GM21723 (cell line): ENCODE results near the gene SAP25.
"Not testable (repeated sequence)": the region's sequence is repeated elsewhere in the genome, so short reads cannot be mapped to it uniquely, and the experiment has no call there.

Experiments
- ATAC-seq: cut with Tn5 transposase; IDR thresholded peaks from one replicate; pipeline ENCODE4 v1.9.1; 2021; ENCODE audit warnings: mild to moderate bottlenecking, moderate library complexity; ENCODE audit not compliant: unreplicated experiment

Gene SAP25

DNA sequence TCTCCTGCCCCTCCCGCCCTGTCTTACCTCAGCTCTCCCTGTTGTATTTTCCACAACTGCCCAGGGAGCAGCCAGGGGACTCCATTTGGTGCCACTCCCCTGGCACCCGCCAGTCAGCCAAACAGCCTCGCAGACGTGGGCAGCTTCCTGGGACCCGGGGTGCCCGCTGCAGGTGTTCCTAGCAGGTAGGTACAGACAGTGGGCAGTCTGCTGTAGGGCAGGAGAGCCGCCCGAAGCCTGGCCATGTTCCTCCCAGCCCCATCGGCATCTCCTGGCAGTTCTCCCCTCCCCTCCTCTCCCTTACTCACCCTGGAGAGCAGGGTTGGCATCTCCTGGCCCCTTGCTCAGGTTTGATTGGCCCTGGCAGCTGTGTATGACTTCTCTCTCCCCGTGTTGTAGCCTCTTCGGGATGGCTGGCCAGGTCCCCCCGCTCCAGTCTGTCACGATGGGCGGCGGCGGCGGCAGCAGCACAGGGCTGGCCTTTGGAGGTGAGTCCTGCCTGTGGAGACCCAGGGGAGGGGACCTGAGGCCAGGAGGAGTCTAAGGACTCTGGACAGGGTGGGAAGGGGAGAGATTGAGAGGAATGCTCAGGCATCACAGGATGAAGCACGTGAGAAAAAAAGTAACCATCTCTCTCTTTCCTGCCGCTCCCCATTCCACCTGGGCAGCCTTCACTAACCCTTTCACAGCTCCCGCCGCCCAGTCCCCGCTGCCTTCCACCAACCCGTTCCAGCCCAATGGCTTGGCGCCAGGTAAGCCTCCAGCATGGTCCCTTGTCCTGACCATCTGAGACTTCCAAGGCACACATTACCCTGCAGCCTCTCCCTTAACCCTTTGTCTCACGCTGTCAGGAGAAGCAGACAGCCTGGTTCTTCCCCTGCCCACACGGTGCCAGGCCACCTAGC, 11.3 kb downstream of the SAP25 start:
- no peak for ATAC-seq

DNA sequence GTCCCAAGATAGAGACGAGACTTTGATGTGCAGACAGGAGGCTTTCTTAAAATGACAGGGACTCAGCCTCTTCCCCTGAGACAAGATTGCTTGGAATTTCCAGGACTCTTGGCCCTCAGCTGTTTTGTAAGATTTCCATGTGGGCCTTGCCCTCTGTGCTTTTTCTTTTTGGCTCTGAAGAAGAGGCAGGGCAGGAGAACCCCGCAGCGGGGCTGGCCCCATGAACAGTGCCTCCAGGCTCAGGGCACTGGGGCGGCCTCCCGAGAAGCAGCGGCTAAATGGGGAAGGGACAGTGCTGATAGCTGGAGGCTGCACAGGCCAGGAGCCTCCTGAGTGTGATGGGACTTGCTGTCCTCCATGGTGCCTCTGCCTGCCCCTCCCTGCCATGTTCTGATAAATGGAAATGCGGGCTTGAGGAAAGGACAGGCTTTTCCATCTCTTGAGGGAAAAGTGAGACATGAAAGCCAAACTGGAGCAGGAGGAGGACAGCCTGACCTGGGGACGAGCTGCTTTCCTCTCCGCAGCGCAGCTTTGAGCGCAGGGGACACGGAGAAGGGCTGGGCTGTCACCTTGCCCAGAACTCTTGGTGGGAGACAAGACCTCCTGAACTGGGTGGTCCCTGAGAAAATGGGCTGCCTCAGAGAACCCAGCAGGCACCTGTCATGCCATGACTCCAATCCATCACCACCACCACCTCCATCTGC, 12.1 kb downstream of the SAP25 start:
- no peak for ATAC-seq

DNA sequence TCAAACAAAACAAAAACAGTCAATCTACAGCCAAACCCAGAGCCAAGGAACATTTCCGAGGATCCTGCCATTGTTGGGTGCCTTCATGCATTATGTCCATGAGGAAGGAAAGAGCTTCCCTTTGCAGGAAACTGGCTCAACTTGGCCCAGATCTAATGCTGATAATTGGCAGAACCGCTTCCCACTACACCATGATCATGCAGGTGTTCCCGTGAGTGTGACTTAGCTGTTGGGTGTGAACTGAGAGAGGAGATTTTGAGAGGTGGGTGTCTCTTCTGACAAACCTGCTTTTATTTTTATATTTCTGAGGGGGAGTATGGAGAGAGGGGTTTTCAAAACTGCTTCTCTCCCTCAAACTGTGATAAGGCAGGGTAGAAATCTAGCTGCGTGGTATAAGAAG, 14.6 kb downstream of the SAP25 start:
- ATAC-seq, result no peak

DNA sequence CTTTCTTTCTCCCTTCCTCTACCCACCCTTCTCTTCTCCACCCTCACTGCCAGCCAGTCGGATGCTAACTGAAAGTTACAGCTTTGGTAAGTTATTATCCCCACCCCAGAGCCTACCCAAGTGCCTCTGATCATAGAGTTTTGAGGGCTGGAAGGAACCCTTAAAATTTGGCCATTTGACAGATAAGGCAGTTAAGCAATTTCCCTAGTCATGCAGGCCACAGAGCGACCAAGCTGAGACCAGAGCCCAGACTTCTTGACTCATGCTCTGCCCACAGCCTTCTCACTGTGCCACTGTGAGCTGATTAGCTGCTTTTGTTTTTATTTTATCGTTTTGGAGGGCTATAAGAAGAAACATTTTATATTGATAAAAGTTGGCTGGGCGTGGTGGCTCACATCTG, 17.2 kb downstream of the SAP25 start:
- ATAC-seq, result no peak

DNA sequence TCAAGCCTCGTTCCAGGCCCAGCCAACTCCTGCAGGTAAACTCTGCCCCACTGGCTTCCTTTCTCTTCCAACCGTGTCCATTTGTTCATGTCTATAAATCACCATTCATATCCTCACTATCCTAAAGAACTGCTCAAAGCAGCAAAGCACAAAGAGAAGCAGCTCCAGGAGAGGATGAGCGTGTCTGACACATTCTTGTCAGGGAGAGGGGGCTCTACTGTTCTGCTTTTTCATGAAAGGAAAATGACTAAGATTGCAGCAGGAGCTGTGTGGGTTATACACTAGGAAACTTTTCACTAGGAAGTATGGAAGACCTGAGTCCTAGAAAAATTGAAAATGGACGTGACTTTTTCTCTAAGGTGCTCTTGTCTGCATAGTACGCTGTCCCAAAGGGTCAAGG, 18.0 kb downstream of the SAP25 start:
- no peak for ATAC-seq

DNA sequence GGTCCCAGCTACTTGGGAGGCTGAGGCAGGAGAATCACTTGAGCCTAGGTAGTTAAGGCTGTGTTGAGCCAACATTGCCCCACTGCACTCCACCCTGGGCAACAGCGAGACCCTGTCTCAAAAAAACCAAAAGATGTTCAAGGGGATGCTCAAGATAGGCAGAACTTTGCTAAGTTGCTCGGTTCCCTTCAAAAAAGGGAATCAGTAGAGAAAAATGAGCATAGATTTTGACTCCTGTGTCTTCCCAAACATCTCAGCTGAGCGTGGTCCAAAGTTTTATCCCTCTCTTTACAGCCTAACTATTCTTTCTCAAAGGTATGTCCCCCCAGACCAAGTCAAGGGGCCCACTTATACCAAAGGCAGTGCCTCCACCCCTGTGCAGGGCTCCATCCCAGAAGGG, 20.7 kb downstream of the SAP25 start:
- ATAC-seq, result no peak

DNA sequence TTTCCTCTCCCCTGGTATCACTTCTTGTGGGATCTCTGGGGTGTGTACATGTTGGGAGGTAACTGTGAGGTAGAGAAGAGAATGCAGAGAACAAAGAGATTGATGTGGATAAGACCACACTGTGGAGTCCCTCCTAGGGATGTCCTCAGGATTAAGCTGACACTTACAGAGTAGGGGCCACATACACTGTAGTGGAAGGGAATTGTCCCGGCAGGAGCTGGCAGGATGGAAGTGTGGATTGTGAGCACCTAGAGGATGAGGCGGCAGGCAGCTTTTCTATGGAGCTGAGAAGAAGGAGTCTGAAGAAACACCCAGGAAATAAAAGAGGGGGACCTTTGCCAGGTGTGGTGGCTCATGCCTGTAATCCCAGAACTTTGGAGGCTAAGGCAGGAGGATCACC, 21.2 kb downstream of the SAP25 start:
- ATAC-seq, result no peak

DNA sequence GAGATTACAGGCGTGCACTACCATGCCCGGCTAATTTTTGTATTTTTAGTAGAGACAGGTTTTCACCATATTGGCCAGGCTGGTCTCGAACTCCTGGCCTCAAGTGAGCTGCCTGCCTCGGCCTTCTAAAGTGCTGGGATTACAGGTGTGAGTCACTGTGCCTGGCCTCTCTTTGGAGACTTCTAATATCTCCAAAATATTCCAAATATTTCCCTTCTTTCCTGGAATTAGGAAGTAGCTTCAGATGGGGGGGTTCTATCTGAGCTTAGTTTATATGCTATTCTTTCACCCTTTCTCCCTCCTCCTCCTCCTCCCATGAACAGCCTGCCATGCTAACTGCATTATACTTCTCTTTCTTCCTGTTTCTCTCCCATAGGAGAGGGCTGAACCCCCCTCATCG, 25.3 kb downstream of the SAP25 start:
- ATAC-seq, result not testable (repeated sequence)

DNA sequence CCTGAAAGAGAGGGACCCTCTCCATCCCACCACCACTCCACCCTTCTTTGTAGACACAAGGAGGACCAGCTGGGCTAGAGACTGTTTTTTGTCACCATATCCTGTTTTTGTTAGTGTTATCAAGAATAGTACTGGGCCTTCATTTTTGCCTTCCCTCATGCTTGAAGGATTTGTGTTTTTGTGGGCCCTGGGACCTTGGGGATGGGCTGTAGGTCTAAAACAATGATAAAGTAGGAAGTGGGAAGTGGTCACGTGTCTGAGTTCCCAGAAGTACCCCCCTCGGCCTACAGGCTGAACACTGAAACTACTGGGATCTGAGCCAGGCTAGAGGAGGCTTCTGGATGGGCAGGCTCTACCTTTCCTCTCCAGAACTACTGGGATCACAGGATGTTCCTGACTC, 25.8 kb downstream of the SAP25 start:
- no peak for ATAC-seq

DNA sequence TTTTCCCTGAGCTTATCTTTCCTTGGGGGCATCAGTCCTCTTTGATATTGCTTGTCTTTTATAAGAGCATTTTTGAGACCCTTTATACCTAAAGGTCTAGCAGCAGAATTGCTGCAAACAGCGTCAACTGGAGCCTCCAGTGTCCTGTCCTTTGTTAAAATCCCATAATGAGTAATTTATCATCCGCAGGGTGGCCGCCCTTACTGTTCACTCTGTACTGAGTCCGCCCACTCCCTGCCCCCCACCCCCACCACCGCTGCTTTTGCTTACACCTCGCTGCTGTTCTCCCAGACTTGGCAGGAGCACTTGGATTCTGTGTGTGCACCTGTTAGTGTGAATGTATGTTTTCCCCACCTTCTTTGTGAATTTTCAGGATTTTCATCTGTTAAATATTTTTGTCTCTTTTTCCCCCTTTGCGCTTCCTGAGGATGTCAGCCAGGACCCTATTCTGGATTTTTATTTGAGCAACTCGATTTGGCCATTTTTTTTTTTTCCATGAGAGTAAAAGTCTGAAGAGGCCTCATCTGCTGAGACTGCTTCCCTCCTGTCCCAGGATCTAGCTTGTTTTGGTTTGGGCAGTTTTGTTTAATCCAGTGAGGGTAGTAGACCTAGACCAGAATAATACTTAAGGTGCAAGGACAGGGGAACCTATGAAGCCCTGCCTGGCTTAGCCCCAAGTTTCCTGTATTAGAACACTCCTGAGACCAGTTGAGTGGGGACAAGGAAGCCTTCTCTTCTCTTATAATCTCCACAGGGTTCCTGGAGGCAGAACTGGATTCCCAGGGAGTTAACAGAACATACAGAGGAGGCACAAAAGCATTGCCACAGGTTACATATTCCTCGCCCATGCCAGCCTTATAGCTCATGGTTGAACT, 26.5 kb downstream of the SAP25 start:
- ATAC-seq, result no peak

DNA sequence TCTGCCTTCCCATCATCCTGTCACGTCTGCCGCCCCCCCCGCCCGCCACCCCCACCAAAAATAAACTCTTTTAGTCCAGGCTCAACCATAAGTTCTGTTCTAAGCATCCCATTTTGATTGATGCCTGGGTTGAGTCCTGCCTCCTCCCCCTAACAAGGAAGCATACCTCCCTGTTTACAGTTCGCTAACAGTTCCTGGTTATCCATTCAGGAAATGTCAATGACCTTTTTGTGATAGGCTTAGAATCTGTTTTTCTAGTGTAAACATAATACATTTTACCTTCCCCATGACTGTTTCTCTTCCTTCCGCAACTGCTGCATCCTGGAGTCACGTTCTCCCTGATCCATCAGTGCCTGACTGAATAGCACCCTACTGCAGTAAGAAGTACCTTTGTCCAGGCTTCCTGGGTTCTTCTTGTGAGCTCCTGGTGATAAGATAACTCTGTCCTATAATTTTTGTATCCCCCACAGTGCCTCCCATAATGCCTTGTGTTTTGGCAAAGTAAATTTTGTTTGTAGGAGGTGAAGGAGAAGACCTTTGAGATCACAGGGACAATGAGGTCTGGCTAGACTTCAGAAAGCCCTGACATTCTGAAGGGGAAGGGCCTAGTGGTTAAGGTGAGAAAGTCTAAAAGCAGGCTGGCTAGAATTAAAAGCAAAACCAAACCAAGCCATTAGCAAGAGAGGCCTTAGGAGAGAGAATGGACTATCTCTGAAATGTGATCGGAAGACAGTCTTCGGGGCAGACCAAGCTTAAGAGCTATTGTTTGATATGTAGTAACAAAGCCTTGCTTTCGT, 27.4 kb downstream of the SAP25 start:
- no peak for ATAC-seq

DNA sequence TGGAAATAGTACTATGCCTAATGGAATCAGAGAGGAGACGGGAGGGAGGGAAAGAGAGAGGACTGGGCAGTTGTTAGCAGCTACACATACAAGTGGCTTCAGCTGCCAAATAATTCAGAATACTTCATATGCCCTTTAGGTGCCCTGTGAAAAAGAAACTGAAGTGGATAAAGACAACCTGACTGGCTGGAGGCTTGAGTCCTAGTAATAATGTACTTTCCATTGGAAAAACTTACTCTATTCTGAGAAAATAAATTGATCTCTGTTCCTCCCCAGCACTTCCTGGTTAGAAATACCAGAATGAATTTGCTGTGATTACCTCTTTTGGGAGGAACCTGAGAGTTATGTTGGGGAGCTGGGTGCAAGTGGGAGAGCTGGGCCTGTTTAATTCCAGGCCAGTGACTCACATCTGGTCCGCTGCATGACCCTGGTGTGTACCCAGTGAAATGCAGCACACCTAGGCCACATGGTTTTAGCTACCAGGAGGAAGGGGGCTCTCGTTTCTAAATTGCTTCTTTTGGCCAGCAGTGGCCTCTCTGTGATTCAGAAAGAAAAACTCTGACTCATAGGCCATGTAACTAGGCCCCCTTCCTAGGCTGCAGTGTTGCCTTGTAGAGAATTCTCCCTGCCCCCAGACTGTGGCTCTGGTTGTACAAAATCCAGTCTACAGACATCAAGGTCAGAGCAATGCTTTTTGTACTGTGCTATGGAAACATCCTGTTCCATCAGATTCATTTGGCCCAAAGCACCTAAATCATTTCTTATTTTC, 28.2 kb downstream of the SAP25 start:
- ATAC-seq, result peak; percentile 51

DNA sequence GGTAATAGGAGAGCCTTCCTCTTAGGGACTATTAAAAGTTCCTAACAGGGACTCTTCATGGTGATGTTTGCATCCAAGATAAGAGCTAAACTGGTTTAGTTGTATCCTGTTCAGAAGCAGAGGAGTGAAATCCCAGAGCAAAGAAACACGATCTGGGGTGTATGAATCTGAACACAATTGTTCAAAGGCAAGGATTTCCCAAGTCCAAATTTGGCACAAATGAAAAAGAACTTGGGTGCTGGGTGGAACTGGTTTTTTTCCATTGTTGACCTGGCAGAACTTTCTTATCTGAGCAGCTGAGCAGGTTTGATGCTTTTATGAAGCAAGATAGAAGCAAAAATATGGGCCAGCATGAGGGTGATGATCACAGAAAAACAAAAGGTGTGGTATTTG, 28.7 kb downstream of the SAP25 start:
- no peak for ATAC-seq

DNA sequence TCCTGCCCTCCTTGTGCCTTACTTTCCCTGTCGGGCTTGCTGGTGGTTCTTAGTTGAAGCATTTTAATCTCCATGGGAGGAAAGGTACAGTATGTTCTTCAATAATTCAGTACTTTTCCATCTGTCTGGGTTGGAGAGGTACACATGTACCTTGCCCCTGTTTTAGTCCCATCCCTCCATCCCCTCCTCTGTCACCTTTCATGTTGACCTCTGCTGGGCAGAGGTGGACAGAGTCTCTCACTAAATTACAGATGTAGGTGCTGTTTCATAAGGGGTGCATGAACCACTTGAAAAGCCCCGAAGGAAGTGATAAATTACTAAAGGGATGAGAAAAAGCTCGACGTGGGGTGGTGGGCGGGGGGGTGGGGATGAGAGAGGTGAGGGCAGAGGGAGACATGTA, 29.3 kb downstream of the SAP25 start:
- ATAC-seq, result no peak

DNA sequence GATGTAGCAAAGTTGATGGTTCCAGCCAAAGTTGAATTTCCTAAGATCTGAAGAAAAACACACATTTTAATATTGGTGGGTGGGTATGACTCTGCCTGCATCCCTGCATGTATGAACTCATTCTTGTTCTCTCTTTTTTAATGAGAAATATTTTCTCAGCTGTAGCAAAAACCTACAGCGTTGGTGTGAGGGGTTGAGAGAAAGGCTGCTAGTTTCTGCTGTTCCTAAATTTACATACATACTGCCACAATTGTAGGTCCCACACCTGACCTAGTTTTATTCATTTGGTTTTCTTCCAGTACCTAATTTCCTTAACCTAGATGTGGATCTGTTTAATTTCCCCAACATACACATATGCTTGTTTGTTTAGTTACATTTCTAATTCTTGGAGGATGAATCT, 30.1 kb downstream of the SAP25 start:
- ATAC-seq, result no peak

DNA sequence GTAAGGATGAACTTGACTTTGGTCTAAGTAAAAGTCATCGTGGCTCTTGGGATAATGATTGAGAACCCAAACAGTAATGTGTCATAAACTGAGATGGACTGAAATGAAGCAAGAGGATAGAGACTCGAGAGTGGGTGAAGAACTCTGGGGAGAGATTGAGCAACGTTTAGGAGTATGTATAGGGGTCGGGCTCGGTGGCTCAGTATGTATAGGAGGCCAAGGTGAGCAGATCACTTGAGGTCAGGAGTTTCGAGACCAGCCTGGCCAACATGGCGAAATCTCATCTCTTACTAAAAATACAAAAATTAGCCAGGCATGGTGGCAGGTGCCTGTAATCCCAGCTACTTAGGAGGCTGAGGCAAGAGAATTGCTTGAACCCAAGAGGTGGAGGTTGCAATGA, 32.4 kb downstream of the SAP25 start:
- not testable (repeated sequence) for ATAC-seq

DNA sequence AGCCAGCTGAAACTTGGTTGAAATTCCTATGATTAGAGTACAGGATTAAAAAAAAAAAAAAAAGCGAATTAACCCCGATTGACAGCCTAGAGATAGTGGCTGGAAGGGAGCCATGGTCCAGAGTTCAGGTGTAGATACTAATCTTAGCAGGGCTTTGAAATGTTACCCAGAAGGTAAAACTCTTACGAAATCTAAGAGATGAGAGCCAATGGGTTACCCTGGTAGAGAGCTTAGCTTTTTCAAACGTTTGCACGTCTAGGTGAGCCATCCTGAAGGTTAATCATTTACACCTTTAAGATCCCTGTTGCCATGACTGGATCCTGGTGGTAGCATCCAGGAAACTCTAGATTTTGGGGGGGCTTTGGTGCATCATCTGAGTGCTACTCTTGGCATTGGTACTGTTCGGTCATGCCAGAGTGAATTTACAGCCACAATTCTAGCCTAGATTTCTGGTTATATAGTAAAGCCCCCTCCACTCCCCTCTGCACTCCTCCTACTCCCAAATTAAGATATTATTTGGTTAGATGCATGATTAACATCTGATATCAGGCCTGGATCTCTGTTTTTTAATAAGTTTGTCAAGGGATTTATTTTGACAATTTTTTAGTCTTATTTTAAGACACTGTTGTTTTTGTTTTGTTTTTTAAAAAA, 33.5 kb downstream of the SAP25 start:
- ATAC-seq, result no peak

DNA sequence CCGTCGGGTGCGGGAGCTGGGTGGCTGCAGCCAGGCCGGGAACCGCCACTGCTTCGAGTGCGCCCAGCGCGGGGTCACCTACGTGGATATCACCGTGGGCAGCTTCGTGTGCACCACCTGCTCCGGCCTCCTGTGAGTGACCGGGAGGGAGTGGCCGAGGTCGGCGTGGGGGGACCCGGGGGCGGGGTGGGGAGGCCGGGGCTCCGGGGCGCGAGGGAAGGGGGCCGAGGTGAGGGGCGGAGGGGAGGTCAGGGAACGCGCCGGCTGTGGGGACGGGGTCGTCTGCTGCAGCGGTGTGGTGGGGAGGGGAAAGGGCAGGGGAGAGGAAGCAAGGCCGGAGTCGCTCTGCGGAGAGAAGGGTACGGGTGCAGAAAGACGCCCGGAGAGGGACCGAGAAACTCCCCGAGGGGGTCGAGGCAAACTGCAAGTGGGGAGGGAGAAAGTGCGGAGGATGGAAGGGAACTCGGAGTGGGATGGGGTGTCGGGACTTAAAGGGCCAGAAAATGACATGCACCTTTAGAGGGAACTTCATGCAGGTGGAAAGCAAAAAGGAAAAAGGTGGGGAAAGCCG, 34.2 kb downstream of the SAP25 start:
- no peak for ATAC-seq
